HCT116 (cell line): ENCODE results near the gene GNG7.

Experiments used
- ATF3 ChIP-seq: IDR thresholded peaks from 2 replicates; pipeline ENCODE4 v1.6.1; 2012
- CTCF ChIP-seq, 3 experiments: fragments of 200-600 bp in 1 of 3; sonication (generic) in 1 of 3; IDR thresholded peaks in 2 of 3; conservative IDR thresholded peaks in 1 of 3; 2 replicates each; pipeline ENCODE4 v1.5.1; 2012 to 2017; ENCODE audit warnings: low read depth in 2 of 3, low read length in 2 of 3, antibody characterized with exemption in 1 of 3, borderline replicate concordance in 1 of 3, control low read depth in 1 of 3, mild to moderate bottlenecking in 1 of 3, mixed read lengths in 1 of 3, mixed run types in 1 of 3, moderate library complexity in 1 of 3; ENCODE audit not compliant: insufficient read depth in 1 of 3
- EGR1 ChIP-seq: IDR thresholded peaks from 2 replicates; pipeline ENCODE4 v1.6.1; 2012; ENCODE audit warnings: low read depth
- EZH2 ChIP-seq: fragments of 200-600 bp; sonication (generic); IDR thresholded peaks from 2 replicates; pipeline ENCODE4 v1.6.1; 2017; ENCODE audit warnings: antibody characterized with exemption, mixed run types
- EZH2phosphoT487 ChIP-seq: fragments of 200-600 bp; IDR thresholded peaks from 2 replicates; pipeline ENCODE4 v1.6.1; 2018; ENCODE audit warnings: antibody characterized with exemption, borderline replicate concordance
- FOSL1 ChIP-seq: IDR thresholded peaks from 2 replicates; pipeline ENCODE4 v1.6.1; 2012; ENCODE audit warnings: low read depth
- MAX ChIP-seq: IDR thresholded peaks from 2 replicates; pipeline ENCODE4 v1.6.1; 2012
- POLR2A ChIP-seq: IDR thresholded peaks from 2 replicates; pipeline ENCODE4 v1.7.0; 2011; ENCODE audit warnings: borderline replicate concordance; ENCODE audit not compliant: insufficient read depth, insufficient read length; ENCODE audit errors: extremely low read depth
- REST ChIP-seq: IDR thresholded peaks from 2 replicates; pipeline ENCODE4 v1.6.1; 2012; ENCODE audit warnings: low read depth
- SIN3A ChIP-seq: IDR thresholded peaks from 2 replicates; pipeline ENCODE4 v1.6.1; 2012; ENCODE audit warnings: low read depth
- SP1 ChIP-seq: IDR thresholded peaks from 2 replicates; pipeline ENCODE4 v1.6.1; 2012; ENCODE audit warnings: low read depth
- YY1 ChIP-seq: IDR thresholded peaks from 2 replicates; pipeline ENCODE4 v1.6.1; 2011; ENCODE audit warnings: low read length, low read depth, moderate library complexity, mild to moderate bottlenecking; ENCODE audit not compliant: insufficient replicate concordance; ENCODE audit errors: extremely low read depth
- ZNF274 ChIP-seq: fragments of 200-500 bp; sonication (Bioruptor generic); IDR thresholded peaks from 2 replicates; pipeline ENCODE4 v1.6.1; 2014; ENCODE audit warnings: mild to moderate bottlenecking, low read depth, low read length, inconsistent platforms

GRCh38 chr19:2560369-2560768, 142.1 kb downstream of the GNG7 start:
- TF ChIP-seq CTCF (IDR thresholded peaks at IDR 0.05 in 2 of 3, conservative IDR thresholded peaks at IDR 0.05 in 1 of 3; ENCODE audit: borderline replicate concordance in 1 of 3, insufficient read depth in 1 of 3, low read depth in 2 of 3, low read length in 2 of 3), result no peak
- TF ChIP-seq SIN3A, result no peak
- TF ChIP-seq REST, result no peak
- no peak for TF ChIP-seq MAX
- TF ChIP-seq EZH2phosphoT487, result no peak
- TF ChIP-seq FOSL1, result no peak
- no peak for TF ChIP-seq SP1
- TF ChIP-seq EZH2, result no peak
- no peak for TF ChIP-seq YY1
- TF ChIP-seq ATF3, result no peak
- no peak for TF ChIP-seq EGR1
- no peak for TF ChIP-seq ZNF274
- no peak for TF ChIP-seq POLR2A
